Mesodermal cell (in vitro differentiated cells): ENCODE data around the gene ARFGAP1.

Experiments used
- H3K27ac ChIP-seq: 2 replicates; pipeline ENCODE4 v1.7.0; 2013; ENCODE audit warnings: mild to moderate bottlenecking, low read depth, low read length, moderate library complexity; ENCODE audit not compliant: severe bottlenecking
- H3K36me3 ChIP-seq: 2 replicates; pipeline ENCODE4 v1.7.1; 2013; ENCODE audit warnings: mild to moderate bottlenecking, low read length, moderate library complexity; ENCODE audit not compliant: control insufficient read depth, insufficient read depth
- H3K4me1 ChIP-seq: one replicate; pipeline ENCODE4 v1.7.1; 2013; ENCODE audit warnings: mild to moderate bottlenecking, low read length; ENCODE audit not compliant: insufficient read depth, control insufficient read depth, poor library complexity, severe bottlenecking
- H3K4me3 ChIP-seq: 2 replicates; pipeline ENCODE4 v1.7.0; 2013; ENCODE audit warnings: low read length, control low read depth, mild to moderate bottlenecking; ENCODE audit not compliant: insufficient read depth, poor library complexity, severe bottlenecking; ENCODE audit errors: extremely low read depth
- H3K9me3 ChIP-seq: 2 replicates; pipeline ENCODE4 v1.7.1; 2013; ENCODE audit warnings: mild to moderate bottlenecking, low read length, moderate library complexity; ENCODE audit not compliant: control insufficient read depth
- WGBS, 2 experiments: methylation state at CpG; one replicate each; pipeline ENCODE4 v1.1.5; 2013; ENCODE audit warnings: missing lambda C conversion rate in 2 of 2; ENCODE audit not compliant: insufficient coverage in 2 of 2; 5-methylcytosine and 5-hydroxymethylcytosine counted together

The ARFGAP1 gene

GRCh38 chr20:63293871-63294535 lies 21.4 kb downstream of the ARFGAP1 start:
- H3K9me3 ChIP-seq = no peaks in the 10 kb centered on the region
- no peak overlapping the region for H3K4me3 ChIP-seq
- H3K27ac ChIP-seq = no peak overlapping the region
- H3K4me1 ChIP-seq = no peaks in the 10 kb centered on the region
- WGBS, 2 experiments = 91 to 95% methylated on average over 8 to 10 of the region's 22 CpGs
- H3K36me3 ChIP-seq = peaks cover 2% of the 10 kb centered on the region

GRCh38 chr20:63294536-63294900 lies 21.9 kb downstream of the ARFGAP1 start:
- no peak overlapping the region for H3K4me3 ChIP-seq
- H3K27ac ChIP-seq = no peak overlapping the region
- no peaks in the 10 kb centered on the region for H3K36me3 ChIP-seq
- H3K9me3 ChIP-seq = no peaks in the 10 kb centered on the region
- no peaks in the 10 kb centered on the region for H3K4me1 ChIP-seq
- WGBS, 2 experiments = 91 to 93% methylated on average over 9 to 12 of the region's 12 CpGs

GRCh38 chr20:63295018-63295417 lies 22.4 kb downstream of the ARFGAP1 start:
- 77 to 79% methylated on average over 18 to 19 of the region's 19 CpGs for WGBS, 2 experiments
- no peak overlapping the region for H3K27ac ChIP-seq
- H3K4me3 ChIP-seq = no peak overlapping the region
- no peaks in the 10 kb centered on the region for H3K4me1 ChIP-seq
- H3K36me3 ChIP-seq = no peaks in the 10 kb centered on the region
- H3K9me3 ChIP-seq = no peaks in the 10 kb centered on the region

GRCh38 chr20:63295422-63295821 lies 22.8 kb downstream of the ARFGAP1 start:
- H3K4me3 ChIP-seq = no peak overlapping the region
- H3K36me3 ChIP-seq = no peaks in the 10 kb centered on the region
- H3K9me3 ChIP-seq = no peaks in the 10 kb centered on the region
- no peaks in the 10 kb centered on the region for H3K4me1 ChIP-seq
- no peak overlapping the region for H3K27ac ChIP-seq
- 52 to 54% methylated on average over 11 to 13 of the region's 17 CpGs for WGBS, 2 experiments

- Histone ChIP-seq H3K27ac (no peak overlapping the region), H3K36me3 (no peaks in the 10 kb centered on the region), H3K4me1 (no peaks in the 10 kb centered on the region), H3K4me3 (no peak overlapping the region), H3K9me3 (no peaks in the 10 kb centered on the region)
- 58 to 65% methylated on average over 19 of the region's 20 CpGs for WGBS, 2 experiments
These were observed 23.2 kb downstream of the ARFGAP1 start for GRCh38 chr20:63295846-63296245.

- H3K4me1 ChIP-seq = no peaks in the 10 kb centered on the region
- H3K36me3 ChIP-seq = no peaks in the 10 kb centered on the region
- H3K27ac ChIP-seq = no peak overlapping the region
These were observed 24.1 kb downstream of the ARFGAP1 start for GRCh38 chr20:63296531-63297299.

GRCh38 chr20:63297371-63297781 lies 24.8 kb downstream of the ARFGAP1 start:
- no peak overlapping the region for H3K27ac ChIP-seq
- H3K4me3 ChIP-seq = no peak overlapping the region
- H3K36me3 ChIP-seq = no peaks in the 10 kb centered on the region
- H3K4me1 ChIP-seq = no peaks in the 10 kb centered on the region
- WGBS, 2 experiments = 94 to 96% methylated on average over 11 of the region's 11 CpGs
- H3K9me3 ChIP-seq = no peaks in the 10 kb centered on the region

More at GRCh38 chr20:63296531-63297299, 24.1 kb downstream of the ARFGAP1 start:
- 64 to 78% methylated on average over 7 to 12 of the region's 18 CpGs for whole genome bisulfite sequencing, 2 experiments
- H3K4me3 ChIP-seq = no peak overlapping the region
- H3K9me3 ChIP-seq = no peaks in the 10 kb centered on the region

- H3K4me1 ChIP-seq = no peaks in the 10 kb centered on the region
- 83 to 90% methylated on average over 10 to 13 of the region's 16 CpGs for WGBS, 2 experiments
- no peak overlapping the region for H3K27ac ChIP-seq
- no peaks in the 10 kb centered on the region for H3K36me3 ChIP-seq
- H3K9me3 ChIP-seq = no peaks in the 10 kb centered on the region
- no peak overlapping the region for H3K4me3 ChIP-seq
These were observed 25.4 kb downstream of the ARFGAP1 start for GRCh38 chr20:63297796-63298572.

GRCh38 chr20:63298731-63299312 lies 26.2 kb downstream of the ARFGAP1 start:
- Histone ChIP-seq H3K9me3 (no peaks in the 10 kb centered on the region), H3K4me1 (no peaks in the 10 kb centered on the region), H3K4me3 (no peak overlapping the region), H3K27ac (no peak overlapping the region), H3K36me3 (no peaks in the 10 kb centered on the region)
- 87 to 88% methylated on average over 16 to 17 of the region's 17 CpGs for WGBS, 2 experiments

GRCh38 chr20:63301671-63302070 lies 29.1 kb downstream of the ARFGAP1 start:
- Histone ChIP-seq H3K9me3 (no peaks in the 10 kb centered on the region), H3K4me3 (no peak overlapping the region), H3K4me1 (no peaks in the 10 kb centered on the region), H3K36me3 (no peaks in the 10 kb centered on the region), H3K27ac (no peak overlapping the region)
- no CpG with 5 or more reads among the region's 1 CpG for WGBS, 2 experiments
